ENCODE measurements around the gene CTNNA3. TPM values are rescaled to one million over a fixed set of nuclear protein-coding genes. Genes with fewer than 3 reads are reported as not detected.

Gene CTNNA3
- total and polyA plus RNA-seq, 2 donors from 2014 or later: 0.45 to 0.72 TPM

DNA sequence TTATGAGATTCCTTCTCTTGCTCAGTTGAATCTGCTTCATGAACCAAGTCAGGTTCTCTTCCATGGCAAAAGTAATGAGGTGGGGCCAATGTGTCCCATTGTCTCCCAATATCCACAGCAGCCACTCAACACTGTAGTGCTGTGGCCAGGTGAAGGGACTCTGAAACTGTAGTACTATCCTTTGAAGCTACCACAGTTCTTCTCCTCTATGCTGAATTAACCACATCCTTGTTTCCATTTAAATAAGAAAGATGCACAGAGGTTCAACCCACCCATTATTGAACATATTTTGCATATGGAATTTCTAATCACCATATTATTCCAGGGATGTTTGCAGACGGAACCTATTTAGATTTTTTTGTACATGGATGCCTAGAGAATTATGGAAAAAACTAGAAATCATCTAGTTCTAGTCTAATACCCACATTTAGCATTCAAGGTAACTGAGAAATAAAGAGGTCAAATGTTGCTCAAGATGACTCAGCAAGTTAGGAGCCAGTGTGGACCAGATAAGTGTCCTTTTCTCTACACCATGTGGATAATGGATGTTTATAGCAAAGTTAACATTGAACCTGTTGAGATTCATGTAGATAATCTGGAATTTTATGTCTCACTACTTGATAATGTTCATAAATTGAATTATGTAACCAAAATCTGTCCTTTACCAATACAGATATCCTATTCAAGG is 705.7 kb downstream of the CTNNA3 start:
- H3K9ac ChIP-seq (ENCODE audit: low read length in 3 of 3): no peak overlapping the region
- H3K4me3 ChIP-seq (ENCODE audit: low read length in 3 of 3): no peak overlapping the region
- no peak for DNase-seq
- H3K27ac ChIP-seq (ENCODE audit: low read depth in 2 of 2, low read length in 2 of 2): no peak overlapping the region
- no peaks in the 10 kb centered on the region for H3K27me3 ChIP-seq (ENCODE audit: control insufficient read depth, insufficient read depth, low read length)
- intact Hi-C loops (cut with DNase I): no loop called here
- FAIRE-seq: no peak
- no peaks in the 10 kb centered on the region for H3K4me1 ChIP-seq (ENCODE audit: control insufficient read depth in 2 of 3, insufficient read depth in 2 of 3, low read depth in 1 of 3, low read length in 3 of 3)
- H3K36me3 ChIP-seq (ENCODE audit: control insufficient read depth in 2 of 3, insufficient read depth in 3 of 3, low read length in 3 of 3): no peaks in the 10 kb centered on the region
- H3K9me3 ChIP-seq (ENCODE audit: control insufficient read depth in 2 of 3, insufficient read depth in 1 of 3, low read length in 3 of 3): no peaks in the 10 kb centered on the region
- TF ChIP-seq, protein P1, sequence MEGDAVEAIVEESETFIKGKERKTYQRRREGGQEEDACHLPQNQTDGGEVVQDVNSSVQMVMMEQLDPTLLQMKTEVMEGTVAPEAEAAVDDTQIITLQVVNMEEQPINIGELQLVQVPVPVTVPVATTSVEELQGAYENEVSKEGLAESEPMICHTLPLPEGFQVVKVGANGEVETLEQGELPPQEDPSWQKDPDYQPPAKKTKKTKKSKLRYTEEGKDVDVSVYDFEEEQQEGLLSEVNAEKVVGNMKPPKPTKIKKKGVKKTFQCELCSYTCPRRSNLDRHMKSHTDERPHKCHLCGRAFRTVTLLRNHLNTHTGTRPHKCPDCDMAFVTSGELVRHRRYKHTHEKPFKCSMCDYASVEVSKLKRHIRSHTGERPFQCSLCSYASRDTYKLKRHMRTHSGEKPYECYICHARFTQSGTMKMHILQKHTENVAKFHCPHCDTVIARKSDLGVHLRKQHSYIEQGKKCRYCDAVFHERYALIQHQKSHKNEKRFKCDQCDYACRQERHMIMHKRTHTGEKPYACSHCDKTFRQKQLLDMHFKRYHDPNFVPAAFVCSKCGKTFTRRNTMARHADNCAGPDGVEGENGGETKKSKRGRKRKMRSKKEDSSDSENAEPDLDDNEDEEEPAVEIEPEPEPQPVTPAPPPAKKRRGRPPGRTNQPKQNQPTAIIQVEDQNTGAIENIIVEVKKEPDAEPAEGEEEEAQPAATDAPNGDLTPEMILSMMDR (IDR thresholded peaks at IDR 0.05; ENCODE audit: borderline replicate concordance, extremely low read depth, insufficient read depth): no peak

DNA sequence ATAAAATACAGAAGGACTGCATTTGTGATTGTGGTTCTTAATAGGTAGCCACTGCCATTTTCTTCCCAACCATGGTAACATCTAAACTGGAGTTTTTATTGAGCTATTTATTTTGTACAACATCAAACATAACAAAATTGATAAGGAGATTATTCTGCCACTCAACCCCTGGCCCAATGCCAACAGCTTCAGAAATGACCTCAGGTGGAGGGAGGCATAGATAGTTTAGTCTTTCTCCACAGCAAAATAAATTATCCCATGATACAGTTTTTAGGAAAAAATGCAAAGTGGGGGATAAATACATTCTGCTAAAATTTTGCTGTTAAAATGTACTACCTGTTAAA is 712.5 kb downstream of the CTNNA3 start:
- Histone ChIP-seq H3K9ac (ENCODE audit: low read length in 3 of 3) (no peak overlapping the region), H3K27me3 (ENCODE audit: control insufficient read depth, insufficient read depth, low read length) (no peaks in the 10 kb centered on the region), H3K4me1 (ENCODE audit: control insufficient read depth in 2 of 3, insufficient read depth in 2 of 3, low read depth in 1 of 3, low read length in 3 of 3) (no peaks in the 10 kb centered on the region), H3K36me3 (ENCODE audit: control insufficient read depth in 2 of 3, insufficient read depth in 3 of 3, low read length in 3 of 3) (no peaks in the 10 kb centered on the region), H3K27ac (ENCODE audit: low read depth in 2 of 2, low read length in 2 of 2) (no peak overlapping the region), H3K4me3 (ENCODE audit: low read length in 3 of 3) (no peak overlapping the region), H3K9me3 (ENCODE audit: control insufficient read depth in 2 of 3, insufficient read depth in 1 of 3, low read length in 3 of 3) (no peaks in the 10 kb centered on the region)
- FAIRE-seq: no peak
- intact Hi-C loops (cut with DNase I): no loop called here
- no peak for DNase-seq
- TF ChIP-seq, protein P1 (IDR thresholded peaks at IDR 0.05; ENCODE audit: borderline replicate concordance, extremely low read depth, insufficient read depth): no peak

DNA sequence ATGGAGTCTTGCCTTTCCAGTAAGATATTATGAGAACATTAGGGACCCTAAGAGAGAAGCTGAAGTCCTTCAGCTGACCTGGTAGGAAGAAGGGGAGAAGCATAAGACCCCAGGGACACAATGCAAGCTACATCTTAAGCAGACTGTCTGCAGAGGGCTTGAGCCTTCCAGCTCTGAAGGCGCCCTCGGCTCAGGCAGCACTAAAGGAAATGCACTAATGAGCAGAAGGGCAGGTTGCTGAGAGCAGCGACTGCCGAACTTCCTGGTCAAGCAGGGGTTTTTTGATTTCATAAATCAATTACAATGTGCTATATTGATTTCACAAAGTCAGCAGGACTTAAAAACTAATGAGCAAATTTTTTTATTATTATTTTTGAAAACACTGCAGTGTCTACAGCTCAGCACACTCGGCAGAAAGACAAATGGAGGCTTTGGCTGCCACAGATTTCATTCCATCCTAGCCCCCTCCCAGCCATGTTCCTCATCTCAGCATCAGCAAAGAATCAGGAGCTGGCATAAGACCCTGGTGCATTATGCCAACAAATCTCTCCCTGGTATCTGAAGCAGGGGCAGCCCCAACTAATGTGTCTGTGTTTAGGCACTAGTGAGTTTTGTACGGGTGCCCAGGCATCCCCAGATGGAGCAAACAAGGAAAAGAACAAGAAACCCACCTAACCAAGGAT is 713.1 kb downstream of the CTNNA3 start:
- FAIRE-seq: no peak
- Histone ChIP-seq H3K27ac (ENCODE audit: low read depth in 2 of 2, low read length in 2 of 2) (no peak overlapping the region), H3K4me3 (ENCODE audit: low read length in 3 of 3) (no peak overlapping the region), H3K27me3 (ENCODE audit: control insufficient read depth, insufficient read depth, low read length) (no peaks in the 10 kb centered on the region), H3K9me3 (ENCODE audit: control insufficient read depth in 2 of 3, insufficient read depth in 1 of 3, low read length in 3 of 3) (no peaks in the 10 kb centered on the region), H3K9ac (ENCODE audit: low read length in 3 of 3) (no peak overlapping the region), H3K36me3 (ENCODE audit: control insufficient read depth in 2 of 3, insufficient read depth in 3 of 3, low read length in 3 of 3) (no peaks in the 10 kb centered on the region), H3K4me1 (ENCODE audit: control insufficient read depth in 2 of 3, insufficient read depth in 2 of 3, low read depth in 1 of 3, low read length in 3 of 3) (no peaks in the 10 kb centered on the region)
- TF ChIP-seq, protein P1 (IDR thresholded peaks at IDR 0.05; ENCODE audit: borderline replicate concordance, extremely low read depth, insufficient read depth): no peak
- DNase-seq: peak in 1 of 5 donors; percentile 10
- intact Hi-C loops (cut with DNase I): no loop called here

Data from kidney (tissue), 14 donors.